GM18508 (cell line): ENCODE data around the gene NKX1-2.

Experiments used
- ATAC-seq: cut with Tn5 transposase; IDR thresholded peaks from one replicate; pipeline ENCODE4 v1.9.1; 2021; ENCODE audit warnings: moderate number of reproducible peaks; ENCODE audit not compliant: insufficient read depth, unreplicated experiment

Gene NKX1-2

DNA sequence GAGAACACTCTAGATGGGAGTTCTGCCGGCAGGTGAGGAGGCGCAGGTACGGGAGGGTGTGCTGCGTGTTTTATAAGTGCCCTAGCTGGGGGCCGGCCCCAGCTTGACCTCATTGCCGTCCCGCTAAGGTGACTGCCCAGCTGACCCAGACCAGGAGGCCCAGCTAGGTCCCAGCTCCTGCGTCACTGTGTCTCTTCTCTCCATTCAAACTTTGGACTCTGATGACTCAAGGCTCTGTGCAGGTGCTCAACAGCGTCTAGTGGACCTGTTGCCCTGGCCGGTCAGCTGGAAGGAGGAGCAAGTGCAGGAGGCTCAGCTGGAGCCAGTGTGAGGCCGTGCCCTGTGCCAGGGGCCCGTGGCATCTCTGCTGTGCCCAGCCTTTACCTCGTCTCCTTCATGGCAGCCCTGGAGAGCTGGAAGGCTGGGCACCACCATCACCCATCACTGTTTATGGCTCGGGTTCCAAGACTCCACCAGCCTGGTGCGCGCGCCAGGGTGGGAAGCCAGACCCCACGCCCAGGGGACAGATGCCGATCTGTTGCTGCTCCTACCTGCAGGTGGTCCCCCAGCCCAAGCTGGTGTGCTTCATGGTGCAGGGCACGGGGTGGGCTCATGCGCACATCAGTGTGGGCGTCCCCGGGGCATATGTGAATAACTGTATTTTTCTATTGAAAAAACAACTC, 26.3 kb upstream of the NKX1-2 start:
- no peak for ATAC-seq

DNA sequence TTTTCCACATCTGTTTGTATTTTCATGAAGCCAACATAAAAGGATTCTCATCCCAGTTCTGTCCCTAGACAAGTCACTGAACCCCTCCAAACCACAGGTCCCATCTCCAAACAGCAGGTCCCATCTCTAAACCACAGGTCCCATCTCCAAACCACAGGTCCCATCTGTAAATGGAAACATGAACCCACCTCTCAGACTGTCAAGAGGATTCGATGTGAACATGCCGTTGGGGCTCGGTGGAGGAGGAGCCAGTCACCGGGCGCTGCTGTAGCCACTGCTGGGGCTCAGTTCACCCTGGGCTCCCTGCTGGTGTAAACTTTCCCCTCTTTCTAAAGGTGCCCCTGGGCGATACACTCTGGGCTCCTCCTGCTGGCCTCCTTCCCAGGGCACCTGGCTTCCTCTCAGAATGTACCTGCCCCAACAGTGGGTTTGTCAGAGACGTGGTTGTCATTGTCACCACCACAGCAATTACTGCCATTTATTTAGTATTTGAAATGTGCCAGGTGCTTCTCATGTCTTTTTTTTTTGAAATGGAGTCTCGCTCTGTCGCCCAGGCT, 24.8 kb upstream of the NKX1-2 start:
- no peak for ATAC-seq

DNA sequence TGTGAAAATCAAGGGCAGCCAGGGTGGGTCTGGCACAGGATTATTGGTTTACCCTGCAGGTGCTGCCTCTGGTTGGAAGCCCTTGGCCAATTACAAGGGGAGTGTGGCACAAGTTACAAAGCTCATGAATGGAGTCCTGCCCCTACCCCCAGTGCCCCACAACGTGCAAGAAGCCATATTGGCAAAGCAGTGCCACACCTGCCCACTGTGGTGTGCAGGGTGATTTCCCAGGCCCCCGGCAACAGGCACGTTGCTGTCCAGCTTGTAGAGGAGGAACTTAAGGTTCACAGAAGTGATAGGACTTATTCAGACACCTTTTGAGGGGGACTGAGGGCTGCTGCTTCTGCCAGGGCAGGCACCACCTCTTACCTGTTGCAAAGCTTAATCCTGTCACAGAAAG, 23.2 kb upstream of the NKX1-2 start:
- ATAC-seq: no peak

DNA sequence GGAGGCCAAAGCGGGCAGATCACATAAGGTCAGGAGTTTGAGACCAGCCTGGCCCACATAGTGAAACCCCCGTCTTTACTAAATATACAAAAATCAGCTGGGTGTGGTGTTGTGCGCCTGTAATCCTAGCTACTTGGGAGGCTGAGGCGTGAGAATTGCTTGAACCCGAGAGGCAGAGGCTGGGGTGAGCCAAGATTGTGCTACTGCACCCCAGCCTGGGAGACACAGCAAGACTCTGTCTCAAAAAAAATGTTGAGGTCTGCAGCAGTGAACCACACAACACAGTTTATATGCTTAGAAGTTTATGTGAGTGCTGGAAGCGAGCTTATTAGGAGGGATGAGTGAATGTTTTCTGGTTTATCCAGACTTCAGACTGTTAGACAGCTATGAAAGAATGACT, 22.2 kb upstream of the NKX1-2 start:
- ATAC-seq: no peak

DNA sequence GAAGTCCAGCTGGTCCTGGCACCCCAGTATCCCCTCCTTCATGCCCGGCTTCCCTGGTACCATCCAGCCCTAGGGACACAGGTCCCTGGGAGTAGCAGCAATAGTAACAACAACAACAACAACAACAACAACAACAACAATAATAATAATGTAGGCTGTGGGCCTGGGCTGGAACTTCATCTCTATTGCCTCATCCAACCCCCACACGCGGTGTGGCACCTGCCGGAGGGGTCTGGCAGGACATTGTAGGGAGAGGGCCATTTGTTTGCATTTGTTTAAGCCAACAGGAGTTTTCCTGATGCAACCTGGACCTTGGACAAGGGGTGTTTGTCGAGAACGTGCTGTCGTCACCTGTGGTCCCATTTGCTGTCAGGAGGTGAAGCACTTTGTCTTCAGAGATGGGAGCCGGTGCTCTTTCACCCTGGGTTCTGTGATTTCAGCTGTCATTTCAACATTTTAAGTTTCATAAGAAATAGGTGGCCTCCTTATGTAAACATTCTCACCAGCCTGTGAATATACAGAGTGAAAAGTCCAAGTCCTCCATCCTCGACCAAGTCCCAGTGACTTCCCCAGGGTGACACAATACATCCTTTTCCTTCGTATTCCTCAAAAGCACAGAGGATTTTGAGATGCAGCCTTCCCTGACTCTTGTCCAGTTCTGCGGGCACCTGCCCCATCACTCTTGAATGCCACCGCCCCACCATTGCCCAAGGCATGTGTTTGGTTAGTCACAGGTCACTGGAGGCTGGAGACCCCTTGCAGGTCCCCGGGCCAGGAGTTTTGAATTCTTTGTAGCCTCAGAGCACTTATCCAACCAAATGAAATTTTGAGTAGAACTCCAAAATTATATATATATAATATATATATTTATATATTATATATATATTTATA, 21.0 kb upstream of the NKX1-2 start:
- no peak for ATAC-seq

DNA sequence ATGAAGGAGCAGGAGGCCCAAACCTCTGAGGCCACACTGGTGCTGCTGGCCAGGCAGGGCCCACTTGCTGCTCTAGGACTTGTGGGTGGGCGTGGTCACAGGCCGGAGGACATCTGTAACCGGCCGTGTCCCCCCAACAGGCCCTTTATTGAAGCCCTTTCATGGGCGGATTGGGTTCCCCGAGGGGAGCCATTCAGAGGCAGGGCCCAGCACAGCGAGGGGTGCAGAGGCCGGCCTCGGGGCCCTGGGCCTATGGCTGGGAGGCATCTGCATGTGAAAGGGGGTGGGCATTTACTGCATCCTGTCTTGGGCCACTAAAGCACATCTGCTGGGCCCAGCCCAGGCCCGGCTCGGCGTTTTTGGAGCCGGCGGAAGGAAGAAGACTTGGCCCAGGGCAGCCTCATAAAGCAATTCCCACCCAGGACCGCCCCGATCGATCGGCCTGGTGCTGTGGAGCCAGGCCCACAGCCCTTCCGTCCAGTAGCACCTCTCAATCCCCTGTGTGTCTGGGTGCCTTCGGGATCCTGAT, 20.2 kb upstream of the NKX1-2 start:
- no peak for ATAC-seq

DNA sequence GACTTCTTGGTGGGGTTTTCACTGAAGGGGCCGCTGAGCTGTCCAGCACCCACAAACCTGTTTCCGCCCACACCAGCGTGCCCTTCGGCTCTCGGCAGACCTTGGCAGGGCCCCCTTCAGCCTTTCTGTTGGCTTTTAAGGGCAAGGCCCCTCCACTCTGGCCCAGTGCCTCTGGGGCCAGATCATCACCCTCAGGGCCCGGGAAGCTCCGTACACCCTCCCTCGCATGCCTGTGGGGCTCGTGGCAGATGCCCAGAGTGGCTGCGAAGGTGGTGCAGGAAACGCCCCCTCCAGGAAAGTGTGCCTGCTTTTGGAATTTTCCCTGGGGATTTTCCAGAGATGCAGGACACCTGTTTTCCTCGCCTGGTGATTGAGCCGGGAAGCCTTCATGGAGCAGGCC, 18.8 kb upstream of the NKX1-2 start:
- no peak for ATAC-seq

DNA sequence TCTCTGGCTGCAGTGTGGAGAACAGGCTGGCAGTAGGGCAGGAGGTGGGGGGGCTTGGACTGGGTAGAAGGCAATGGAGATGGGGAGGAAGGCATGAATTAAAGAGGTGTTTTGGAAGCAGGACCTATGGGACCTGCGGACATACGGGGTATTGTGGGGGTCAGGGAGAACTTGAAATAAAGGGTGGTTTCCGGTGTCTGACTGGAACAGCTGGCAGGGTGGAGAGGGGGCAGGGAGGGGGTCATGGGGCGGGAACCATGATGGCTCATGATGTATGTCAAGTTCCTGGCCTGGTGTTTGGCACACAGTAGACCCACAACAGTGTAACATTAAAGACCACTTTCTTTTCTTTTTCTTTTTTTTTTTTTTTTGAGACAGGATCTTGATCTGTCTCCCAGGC, 17.3 kb upstream of the NKX1-2 start:
- ATAC-seq: no peak

DNA sequence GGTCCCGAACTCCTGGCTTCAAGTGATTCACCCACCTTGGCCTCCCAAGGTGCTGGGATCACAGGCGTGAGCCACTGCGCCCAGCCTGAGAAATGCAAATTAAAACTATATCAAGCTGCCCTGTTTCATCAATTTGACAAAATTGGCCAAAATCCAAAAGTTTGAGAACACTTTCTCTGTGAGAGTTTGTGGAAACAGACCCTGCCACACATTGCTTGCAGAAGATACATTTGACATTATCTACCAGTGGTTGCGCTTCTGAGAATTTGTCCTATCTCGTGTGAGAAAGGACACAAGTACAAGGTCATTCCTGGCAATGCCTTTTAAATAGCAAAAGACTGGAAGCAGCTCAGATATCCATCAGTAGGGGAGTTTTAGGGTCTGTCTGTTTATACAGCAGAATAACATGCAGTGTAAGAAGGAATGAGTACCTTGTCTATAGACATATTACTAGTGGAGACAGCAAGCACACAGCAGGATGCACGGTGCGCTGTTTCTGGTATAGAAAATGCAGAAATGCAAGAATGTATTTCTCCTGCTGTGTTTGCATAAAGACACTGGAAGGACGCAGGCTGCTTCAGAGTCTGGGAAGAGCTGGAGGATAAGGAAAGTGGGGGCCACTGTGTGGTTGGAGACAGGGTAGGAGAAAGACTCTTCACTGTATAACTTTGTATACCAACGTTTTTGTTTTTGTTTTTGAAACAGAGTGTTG, 16.1 kb upstream of the NKX1-2 start:
- no peak for ATAC-seq

DNA sequence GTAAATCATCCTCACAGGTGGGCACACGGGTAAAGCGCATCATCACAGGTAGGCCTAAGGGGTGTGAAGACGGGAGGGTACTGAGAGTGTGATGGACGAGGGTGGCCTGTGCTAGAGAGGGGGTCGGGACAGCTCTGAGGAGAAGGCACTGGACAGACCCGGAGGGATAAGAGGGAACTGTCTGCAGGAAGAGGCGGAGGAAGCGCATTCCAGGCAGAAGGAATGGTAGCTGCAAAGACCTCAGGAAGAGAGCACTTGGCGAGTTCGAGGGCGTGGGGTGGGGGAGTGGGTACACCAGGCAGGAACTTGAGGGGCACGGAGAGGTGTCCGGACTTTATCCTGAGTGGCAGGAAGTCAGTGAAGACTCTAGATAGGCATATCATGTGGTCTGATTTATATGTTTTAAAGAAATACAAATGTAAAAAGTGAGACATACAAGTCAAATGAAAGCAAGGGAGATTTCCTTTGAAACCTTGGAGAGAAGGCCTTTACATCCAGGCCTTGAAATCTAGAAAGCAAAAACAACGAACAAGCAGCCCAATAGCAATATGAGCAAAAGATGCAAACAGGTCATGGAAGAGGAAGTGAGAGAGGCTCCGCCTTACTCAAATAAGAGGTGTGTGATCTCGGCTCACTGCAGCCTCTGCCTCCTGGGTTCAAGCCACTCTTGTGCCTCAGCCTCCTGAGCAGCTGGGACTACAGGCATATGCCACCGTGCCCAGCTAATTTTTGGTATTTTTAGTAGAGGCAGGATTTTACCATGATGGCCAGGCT, 15.4 kb upstream of the NKX1-2 start:
- ATAC-seq: no peak

DNA sequence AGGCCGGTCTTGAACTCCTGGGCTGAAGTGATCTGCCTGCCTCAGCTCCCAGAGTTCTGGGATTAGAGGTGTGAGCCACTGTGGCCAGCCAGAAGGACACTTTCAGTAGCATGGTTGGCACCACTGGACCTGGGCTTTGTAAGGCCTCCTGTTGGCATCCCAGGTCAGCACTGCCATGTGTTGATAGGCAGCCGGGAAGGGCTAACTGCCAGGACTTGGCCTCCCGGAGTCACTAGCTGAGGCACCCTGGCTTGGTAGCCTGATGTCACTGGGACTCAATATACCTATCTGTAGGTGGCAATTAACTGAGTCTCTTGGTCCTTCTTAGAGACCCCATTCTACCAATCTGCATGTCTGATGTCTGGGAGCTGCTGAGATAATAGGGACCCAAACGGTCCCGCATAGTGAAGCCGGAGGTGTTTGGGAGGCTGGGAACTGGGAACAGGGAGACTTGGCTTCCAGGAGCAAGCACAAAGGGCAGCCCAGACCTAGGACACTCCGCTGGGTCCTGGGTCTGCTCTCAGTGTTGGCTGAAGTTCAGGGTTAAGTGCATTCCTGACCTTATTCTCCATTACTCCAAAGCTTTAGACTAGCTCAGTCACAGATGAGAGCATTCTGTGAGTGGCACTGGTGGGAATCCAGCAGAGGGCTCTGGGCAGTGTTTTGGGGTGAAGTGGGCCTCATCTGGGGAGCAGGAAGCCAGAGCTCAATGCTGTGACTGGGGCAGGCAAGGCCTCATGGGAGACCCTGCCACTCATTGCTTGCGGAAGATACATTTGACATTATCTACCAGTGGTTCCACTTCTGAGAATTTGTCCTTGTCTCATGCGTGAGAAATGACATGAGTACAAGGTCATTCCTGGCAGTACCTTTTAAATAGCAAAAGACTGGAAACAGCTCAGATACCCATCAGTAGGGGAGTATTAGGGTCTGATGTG, 14.5 kb upstream of the NKX1-2 start:
- no peak for ATAC-seq

DNA sequence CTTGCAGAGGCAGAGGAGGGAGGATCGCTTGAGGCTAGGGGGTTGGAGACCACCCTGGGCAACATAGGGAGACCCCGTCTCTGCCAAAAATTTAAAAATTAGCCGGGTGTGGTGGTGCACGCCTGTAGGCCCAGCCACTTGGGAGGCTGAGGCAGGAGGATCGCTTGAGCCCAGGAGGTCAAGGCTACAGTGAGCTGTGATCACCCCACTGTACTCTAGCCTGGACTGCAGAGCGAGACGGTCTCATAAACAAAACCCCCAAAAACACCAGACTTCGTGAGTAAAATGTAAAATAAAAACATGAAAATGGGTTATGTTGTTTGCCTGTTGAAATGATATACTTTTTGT, 12.5 kb upstream of the NKX1-2 start:
- no peak for ATAC-seq

DNA sequence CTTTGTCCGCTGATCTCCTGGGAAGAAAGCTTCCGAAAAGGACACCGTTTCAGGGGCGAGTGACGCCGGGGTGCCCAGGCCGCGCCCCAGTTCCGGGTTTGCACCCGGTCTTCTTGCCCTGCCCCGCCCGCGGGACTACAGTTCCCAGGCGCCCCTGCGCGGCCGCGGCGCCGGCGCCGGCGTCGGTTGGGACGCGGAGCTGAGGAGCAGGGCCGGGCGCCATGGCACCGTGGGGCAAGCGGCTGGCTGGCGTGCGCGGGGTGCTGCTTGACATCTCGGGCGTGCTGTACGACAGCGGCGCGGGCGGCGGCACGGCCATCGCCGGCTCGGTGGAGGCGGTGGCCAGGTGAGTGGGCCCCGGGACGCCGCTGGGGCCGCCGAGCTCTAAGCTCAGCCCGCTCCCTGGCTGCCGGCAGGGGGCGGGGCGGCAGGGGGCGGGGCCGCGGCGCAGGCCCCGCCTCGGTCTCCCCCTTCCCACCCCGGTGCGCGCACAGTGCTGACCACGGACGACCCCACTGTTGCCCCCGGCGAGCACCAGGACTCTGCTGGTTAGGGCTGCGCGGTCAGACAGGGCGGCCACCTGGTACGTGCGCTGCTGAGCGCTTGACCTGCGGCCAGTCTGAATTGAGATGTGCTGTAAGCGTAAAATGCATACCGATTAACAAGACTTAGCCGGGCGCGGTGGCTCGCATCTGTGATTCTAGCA, 12.0 kb upstream of the NKX1-2 start, which contains the start of gene LHPP:
TSS of gene LHPP (plus strand) at position 182 of the 706 bp plus-strand sequence. CDS start at position 222, 40 bp downstream.
- ATAC-seq: no peak

DNA sequence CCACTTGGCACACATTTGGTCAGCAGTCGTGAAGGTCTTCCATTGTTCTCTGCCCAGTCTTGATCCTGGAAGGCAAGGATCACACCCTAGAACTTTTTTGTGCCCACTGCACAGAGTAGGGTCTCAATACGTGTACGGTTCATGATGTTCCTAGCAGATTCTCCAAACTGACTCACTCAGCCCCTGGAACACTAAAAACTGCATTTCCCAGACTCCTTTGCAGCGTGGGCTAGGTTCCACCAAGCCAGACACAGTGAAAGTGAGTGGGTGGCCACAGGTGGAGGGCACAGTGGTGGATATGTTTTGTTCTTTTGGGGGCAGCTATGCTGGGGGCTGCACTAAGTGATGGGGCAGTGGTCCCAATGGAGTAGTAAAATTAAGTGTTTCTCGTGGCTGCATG, 10.3 kb upstream of the NKX1-2 start:
- ATAC-seq: no peak

DNA sequence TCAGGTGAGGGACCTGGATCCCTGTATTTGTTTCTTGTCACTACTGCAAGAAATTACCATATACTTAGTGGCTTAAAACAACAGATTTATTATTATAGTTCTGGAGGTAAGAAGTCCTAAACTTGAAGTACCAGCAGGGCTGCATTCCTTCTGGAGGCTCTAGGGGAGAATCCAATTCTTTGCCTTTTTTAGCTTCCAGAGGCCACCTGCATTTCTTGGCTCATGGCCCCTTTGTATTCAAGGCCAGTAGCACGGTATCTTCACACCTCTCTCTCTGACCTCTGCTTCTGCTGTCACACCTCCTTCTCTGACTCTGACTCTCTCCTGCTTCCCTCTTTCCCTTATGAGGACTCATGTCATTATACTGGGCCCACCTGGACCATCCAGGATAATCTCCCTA, 9.6 kb upstream of the NKX1-2 start:
- ATAC-seq: no peak

DNA sequence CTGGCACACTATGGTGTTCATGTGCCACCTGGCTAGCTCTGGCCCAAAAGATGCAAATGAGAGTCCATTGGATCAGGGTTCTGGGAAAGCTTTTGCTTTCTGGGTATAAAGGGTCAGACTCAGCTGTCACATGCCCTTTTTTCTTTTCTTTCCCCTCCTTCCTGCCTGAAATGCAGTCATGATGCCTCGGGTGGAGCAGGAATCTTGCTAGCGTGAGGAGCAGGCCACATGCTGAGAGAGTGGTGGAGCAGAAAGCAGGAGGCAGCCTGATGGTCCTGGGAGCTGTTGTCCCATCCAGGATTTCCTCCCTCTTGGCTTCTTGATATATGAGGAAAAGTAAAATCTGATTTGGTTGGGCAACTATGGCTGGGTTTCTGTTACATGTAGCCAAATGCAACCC, 9.1 kb upstream of the NKX1-2 start:
- ATAC-seq: no peak

DNA sequence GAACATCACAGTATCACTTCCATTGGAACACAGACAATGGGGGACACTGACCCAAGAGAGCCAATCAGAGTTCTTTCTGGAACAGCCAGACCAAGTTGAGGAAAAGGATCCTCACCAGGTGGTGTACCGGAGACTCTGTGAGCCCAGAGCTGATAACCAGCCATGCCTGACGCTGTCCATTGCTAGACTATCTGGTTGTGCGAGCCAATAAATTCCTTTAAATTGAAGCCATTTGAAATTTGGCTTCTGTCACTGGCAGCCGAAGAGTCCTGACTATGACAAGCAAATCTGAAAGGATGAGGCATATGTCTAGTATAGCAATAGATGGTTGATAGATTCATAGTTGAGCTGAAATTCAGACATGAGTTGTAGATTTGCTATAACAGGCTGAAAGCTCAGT, 8.6 kb upstream of the NKX1-2 start:
- no peak for ATAC-seq

DNA sequence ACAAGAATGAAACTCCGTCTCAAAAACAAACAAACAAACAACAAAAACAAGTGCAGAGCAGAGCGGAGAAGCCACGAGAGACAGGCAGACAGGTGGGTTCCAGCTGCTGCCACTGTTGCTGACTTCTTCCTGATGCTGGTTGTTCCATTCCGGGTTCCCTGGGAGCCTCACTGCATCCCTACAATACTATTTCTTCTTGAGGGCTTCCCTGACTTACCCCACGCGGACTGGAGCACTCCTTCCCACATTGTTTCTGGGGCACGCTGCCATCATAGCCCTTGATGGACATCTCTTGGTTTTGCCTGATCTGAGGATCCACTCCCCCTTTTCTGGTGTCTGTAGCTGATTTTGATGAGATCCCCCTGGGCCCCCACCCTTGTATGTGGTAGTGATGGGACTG, 5.6 kb upstream of the NKX1-2 start:
- no peak for ATAC-seq
